EL (cell line): ENCODE data around the gene ITFG1.
"Not testable (repeated sequence)": the region's sequence is repeated elsewhere in the genome, so short reads cannot be mapped to it uniquely, and the experiment has no call there.

Source experiments
- DNase-seq: peaks from one replicate; pipeline ENCODE4 v3.0.0-alpha.2; 2016

Gene ITFG1

DNA sequence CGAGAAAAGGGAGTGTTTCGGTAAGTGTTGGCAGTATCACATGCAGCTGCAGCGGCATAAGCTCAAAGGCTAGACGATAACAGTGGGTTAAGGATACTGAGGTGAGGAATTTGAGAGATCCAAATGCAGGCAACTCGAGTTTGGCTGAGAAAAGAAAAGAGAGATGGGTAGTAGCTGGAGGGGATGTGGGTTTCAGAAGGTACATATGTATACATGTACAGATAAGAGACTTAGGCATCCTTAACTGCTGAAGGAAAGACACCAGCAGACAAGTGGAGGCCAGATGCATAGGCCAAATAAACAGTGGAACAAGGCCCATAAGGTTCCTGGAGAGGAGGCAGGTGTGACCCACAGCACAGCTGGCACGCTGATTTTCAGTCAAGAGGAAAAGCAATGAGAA, 230.6 kb downstream of the ITFG1 start:
- DNase-seq = no peak

DNA sequence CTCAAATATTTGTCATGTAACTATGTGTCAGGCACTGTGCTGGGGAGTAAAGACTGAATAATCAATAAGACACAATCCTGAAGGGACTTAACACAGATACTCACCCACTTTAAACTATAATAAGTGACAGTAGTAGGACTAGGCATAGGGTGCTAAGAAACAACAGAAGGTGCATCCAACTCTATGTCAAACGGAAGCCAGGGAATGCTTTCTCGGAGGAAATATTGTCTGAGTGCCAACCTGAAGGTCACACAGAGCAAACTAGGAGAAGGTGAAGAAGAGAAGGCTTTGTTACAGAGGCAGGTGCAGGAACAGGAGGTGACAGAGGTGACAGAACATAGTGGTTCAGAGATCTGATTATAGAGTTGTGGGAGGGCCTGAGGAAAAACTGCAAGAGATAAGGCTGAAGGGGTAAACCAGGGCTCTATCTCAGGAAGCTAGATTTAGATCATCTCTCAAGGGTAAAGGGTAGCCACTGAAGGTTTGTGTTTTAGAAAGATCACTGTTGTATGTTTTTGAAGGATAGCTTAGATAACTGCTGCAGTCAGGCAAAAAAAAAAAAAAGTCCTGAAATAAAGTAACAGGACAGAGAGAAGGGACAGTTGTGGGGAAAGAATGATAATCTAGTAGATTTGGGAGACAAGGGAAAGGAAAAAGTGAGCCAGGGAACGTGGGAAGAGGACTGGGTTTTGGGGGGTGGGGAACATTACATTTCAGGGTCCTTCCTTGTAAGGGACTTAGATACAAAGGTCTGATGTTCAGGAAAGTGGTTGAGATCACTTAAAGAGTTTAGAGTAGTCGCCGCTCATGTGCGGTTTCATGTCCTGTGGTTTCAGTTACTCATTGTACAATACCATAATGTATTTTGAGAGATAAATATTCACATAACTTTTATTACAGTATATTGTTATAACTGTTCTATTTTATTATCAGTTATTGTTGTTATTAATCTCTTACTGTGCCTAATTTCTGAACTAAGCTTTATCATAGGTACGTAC, 231.5 kb downstream of the ITFG1 start:
- DNase-seq = no peak

DNA sequence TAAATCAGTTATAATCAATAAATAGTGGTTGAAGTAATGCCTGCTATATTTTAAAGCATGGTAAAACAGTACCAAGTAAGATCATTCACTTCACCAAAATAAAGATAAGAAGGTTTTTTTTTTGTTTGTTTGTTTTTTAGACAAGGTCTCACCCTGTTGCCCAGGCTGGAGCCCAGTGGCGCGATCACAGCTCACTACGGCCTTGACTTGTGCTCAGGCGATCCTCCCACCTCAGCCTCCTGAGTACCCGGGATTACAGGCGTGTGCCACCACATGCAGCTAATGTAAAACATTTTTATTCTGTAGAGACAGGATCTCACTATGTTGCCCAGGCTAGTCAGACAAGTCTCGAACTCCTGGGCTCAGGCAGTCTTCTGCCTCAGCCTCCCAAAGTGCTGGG, 232.6 kb downstream of the ITFG1 start:
- DNase-seq = no peak

DNA sequence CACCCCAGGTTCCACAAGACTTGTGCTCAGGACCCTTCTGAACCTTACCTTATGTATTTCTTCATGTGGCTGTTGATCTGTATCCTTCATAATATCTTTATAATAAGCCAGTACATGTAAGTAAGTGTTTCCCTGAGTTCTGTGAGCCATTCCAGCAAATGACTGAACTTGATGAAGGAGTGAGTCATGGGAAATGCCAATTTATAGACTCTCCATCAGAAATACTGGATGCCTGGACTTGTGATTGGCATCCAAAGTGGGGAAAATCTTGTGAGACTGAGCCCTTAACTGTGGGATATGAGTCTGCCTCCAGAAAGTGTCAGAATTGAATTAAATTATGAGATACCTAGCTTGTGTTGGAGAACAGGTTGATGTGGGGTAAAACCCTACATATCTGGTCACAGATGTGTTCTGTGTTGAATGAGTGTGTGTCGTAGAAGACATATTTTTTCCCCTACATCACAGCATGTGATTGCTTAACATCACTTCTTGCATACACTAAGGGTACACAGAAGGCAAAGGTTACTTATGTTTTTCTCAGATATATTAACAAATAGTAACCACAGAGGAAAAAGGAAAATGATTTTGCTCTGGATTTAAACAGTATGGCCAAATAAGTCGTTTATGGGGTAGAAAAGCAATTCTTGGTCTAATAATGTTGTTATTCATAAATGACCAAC, 247.0 kb downstream of the ITFG1 start:
- peak; percentile 10 for DNase-seq

DNA sequence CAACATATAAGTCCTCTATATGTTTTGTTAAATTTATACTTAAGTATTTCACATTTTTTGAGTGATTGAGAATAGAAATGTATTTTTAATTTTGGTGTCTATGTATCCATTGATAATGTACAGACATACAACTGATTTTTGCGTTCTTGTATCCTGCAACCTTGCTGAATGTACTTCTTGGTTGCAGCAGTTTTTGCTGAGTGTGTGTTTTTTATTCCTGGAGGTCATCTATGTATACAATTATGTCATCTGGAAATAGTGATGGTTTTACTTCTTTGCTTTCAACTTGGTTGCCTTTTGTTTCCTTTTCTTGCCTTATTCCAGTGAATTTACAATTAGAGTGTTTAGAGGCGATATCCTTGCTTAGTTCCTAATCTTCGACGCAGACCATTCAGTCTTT, 249.6 kb downstream of the ITFG1 start:
- no peak for DNase-seq

DNA sequence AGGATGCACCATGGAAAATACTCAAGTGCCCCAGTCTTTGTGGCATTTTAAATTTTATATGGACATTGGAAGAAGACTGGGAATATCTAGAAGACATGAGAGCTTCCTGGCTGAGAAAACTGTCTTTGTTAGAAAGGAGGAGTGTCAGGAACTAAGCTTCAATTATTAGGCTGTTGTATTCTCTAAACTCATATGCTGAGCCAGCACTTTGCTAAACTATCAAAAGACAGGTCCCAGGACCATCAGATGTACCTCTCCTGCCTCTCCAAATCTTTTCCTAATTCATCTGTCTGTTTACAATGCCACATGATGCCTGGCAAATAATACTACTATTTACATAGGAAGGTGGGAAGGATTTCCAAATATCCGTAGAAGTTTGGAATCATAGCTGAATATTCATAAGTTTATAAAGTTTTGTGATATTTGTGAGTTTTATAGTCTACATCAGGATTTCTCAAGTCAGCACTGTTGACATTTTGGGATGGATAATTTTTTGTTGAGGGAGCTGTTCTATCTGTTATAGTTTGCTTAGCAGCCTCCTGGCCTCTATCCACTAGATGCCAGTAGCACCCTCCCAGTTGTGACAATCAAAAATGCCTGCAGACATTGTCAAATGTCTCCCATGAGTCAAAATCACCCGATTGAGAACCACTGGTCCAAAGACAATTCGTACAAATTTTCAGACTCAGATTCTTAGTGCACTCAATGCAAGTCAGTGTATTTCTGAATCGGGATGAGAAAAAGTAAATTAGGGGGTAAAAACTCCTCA, 255.9 kb downstream of the ITFG1 start:
- no peak for DNase-seq

DNA sequence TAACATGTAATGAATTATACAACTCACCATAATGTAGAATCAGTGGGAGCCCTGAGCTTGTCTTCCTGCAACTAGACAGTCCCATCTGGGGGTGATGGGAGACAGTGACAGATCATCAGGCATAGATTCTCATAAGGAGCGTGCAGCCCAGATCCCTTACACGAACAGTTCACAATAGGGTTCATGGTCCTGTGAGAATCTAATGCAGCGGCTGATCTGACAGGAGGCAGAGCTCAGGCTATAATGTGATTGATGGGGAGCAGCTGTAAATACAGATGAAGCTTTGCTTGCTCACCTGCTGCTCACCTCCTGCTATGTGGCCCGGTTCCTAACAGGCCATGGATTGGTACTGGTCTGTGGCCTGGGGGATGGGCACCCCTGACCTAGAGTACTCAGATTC, 257.4 kb downstream of the ITFG1 start:
- DNase-seq = not testable (repeated sequence)

DNA sequence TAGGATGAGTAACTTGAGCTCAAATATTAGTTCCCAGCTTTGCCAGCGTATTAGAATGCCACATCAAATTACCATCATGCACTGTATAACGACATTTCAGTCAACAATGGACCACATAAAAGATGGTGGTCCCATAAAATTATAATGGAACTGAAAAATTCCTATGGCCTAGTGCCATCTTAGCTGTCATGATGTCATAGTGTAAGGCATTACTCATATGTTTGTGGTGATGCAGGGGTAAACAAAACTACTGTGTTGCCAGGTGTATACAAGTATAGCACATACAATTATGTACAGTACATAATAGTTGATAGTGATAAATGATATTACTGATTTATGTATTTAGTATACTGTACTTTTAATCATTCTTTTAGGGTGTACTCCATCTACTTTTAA, 262.7 kb downstream of the ITFG1 start:
- DNase-seq = no peak

DNA sequence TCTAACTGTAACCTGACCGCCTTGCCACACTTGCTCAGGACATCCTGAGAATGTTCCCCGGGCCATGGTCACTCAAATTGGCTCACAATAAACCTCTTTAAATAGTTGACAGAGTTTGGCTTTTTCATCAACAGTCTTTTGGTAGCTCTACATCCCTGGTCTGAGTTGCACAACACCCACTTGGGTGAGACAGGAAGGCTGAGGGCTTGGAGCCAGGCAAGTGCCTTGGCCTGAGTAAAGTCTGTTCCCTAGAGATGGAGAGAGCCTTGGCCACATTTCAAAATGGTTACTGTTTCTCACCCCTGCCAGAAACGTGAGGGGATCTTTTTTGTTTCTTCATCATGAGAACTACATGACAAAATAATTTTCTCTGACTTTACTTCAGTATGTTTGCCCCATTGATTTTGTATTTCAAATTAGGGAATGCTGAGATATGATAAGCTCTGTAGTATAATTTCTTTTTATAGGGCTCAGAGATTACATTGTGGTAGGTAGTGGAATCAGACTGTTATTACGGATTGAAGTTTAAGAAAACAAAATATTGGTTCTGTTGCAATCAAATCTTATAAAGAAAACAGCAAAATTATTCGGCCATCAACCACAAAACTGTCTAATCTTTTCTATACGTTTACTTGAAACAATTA, 263.2 kb downstream of the ITFG1 start:
- DNase-seq = peak; percentile 12

DNA sequence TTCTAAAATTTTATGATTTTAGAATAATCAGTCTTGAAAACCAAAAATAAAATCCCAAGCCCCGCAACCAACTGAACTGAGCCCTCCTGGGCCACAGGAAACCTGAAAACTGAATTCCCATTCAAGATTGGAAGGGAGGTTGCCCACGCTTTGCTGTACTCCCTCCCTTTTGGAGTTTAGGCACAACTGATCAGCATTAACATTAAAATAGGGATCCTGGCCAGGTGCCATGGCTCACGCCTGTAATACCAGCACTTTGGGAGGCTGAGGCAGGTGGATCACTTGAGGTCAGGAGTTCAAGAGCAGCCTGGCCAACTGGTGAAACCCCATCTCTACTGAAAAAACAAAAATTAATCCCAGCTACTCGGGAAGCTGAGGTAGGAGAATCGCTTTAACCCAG, 264.4 kb downstream of the ITFG1 start:
- DNase-seq = no peak

DNA sequence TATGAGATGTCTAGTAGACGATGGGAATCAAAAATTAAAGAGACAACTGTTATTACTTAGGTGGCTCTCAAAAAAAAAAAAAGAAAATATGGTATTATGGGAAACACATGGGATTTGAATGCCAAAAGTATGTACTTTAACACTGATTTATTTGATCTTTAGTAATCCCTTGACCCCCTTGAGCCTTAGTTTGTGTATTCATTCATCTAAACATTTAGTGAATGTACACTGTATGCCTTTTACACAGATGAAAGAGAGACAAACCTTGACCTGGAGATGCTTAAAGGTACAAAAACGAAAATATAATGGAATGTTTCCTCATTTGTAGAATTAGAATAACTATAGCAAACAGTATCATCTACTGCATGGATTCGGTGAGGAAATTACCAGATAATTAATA, 278.5 kb downstream of the ITFG1 start:
- DNase-seq = no peak

DNA sequence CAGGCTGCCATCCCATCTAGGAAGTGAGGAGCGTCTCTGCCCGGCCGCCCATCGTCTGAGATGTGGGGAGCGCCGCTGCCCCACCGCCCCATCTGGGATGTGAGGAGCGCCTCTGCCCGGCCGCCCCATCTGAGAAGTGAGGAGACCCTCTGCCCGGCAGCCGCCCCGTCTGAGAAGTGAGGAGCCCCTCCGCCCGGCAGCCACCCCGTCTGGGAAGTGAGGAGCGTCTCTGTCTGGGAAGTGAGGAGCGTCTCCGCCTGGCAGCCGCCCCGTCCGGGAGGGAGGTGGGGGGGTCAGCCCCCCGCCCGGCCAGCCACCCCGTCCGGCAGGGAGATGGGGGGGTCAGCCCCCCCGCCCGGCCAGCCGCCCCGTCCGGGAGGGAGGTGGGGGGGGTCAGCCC, 279.8 kb downstream of the ITFG1 start:
- not testable (repeated sequence) for DNase-seq

DNA sequence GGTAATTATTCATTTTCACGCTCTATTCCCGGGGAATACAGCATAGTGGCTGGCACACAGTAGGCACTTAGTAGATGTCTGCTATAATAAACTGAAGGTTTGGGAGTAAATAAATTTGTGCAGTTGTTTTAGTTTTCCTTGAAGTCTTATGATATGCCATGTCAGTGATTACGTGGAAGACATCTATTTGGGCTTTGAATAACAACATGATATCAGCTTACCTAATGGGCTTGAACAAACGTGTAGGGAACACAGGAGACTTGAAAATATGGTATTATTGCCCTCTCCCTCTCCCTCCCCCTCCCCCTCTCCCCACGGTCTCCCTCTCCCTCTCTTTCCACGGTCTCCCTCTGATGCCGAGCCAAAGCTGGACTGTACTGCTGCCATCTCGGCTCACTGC, 280.8 kb downstream of the ITFG1 start:
- DNase-seq = no peak

DNA sequence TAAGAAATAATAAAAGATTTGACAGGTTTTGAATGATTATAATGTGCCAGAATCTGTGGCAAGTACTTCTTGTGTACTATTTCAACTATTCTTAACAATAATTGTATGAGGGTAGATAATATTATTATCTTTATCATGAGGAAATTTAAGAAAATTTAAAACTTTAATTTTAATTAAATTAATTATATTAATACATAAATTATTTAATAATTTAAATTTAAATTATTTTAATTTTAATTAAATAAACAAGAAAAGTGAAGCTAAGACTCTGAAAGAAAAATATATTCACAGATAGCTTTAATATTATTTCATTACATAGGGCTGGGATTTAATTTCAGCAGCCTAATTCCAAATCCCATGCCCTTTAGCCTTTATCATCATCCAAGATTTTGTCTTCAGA, 285.7 kb downstream of the ITFG1 start:
- no peak for DNase-seq

DNA sequence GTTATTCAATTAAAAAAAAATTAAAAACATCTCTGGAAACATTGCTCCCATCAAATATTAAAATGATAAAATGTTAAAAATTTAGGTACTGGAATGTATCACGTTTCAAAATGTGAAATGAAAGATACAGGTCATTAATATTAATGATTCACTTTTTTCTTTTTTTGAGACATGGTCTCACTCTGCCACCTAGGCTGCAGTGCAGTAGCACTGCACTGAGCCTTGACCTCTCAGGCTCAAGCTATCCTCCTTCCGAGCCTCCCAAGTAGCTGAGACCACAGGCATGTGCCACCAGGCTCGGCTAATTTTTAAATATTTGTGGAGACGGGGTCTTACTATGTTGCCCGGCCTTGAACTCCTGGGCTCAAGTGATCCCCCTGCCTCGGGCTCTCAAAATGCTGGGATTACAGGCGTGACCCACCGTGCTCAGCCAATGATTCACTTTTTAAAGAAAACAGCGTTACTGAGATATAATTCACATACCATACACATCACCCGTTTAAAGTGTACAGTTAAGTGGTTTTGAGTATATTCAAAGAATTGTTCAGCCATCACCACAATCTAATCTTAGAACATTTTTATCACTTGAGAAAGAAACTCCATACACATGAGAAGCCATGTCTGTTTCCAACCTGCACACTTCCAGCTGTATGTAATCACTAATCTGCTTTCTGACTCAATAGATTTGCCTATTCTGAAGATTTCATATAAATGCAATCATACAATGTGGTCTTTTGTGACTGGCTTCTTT, 298.0 kb downstream of the ITFG1 start:
- DNase-seq = no peak

DNA sequence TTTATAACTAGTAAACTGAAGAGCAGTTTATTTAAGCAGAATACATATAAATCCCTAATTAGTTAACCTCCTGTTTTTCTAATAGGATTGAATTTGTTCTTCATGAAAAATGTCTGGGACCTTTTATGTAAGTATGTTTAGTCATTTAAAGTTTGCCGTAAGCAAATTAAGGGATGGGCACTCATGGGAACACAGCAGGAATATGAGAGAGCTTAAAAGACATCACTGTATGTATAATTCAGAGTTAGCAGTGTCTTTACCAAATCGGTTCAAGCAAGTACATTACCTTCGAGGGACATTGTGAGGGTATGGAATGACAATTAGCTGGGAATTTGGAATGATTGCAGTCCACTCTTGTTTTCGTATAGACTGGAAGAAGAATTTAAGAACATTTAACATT, 299.4 kb downstream of the ITFG1 start:
- no peak for DNase-seq

DNA sequence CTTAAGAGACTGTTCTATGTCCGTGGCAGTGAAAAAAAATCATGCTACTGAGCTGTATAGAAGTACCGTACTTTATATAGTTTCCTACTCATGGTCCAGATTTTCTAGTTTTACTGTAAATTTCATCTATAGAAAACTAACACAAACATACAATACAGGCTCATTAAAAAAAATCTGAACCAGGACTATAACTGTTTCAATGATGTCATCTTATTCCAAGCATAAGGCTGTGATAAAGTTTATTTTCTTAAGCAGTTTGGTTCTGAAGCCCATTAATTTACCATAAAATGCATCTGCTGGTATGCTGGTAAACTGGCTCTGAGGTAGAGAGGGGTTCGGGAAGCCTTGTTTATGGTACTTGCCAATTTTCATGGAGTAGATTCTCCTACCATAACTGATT, 300.4 kb downstream of the ITFG1 start:
- DNase-seq = no peak

DNA sequence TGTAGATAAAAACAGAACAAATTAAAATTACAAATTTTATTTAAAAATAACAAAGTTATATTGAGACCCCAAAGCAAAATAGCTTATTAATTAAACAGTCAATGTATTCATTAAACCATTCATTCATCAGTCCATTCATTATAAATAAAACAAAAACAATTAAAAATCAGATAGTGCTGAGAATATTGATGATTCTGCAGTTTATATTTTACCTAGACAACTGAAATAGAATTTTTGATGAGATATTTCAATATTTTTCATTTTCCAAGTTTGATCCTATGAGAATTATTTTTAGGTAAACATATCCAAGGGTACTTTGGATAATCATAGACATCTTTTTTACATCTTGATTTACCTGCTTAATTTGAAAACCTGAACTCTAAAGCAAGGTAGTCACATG, 301.9 kb downstream of the ITFG1 start:
- no peak for DNase-seq

DNA sequence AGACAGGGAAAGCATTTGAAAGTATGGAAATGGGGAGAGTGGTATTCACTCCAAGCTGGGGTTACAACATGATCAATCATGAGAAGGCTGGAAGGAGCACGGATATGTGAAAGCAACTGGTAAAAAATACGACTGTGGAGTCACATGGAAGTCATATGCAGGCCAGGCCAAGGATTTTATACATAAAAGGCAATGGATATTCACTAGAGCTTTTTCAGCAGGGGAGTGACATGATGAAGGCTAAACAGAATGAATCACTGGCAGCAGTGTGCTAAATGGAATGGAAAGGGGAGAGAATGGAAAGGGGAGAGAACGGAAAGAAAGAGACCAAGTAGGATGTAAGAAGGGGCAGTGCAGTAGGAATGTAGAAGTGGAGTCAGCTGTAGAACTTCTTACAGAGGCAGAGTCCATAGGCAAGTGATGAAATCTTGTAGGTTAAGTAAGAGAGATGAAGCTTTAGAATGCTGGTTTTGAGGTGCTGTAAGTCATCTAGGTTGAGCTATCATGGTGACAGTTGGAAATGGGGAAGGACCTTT, 304.1 kb downstream of the ITFG1 start:
- DNase-seq = no peak

DNA sequence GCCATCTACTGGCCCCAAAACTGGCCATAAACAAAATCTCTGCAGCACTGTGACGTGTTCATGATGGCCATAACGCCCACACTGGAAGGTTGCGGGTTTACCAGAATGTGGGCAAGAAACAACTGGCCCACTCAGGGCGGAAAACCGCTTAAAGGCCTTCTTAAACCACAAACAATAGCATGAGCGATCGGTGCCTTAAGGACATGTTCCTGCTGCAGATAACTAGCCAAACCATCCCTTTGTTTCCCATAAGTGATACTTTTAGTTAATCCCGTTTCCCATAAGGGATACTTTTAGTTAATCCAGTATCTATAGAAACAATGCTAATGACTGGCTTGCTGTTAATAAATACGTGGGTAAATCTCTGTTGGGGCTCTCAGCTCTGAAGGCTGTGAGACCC, 308.4 kb downstream of the ITFG1 start:
- not testable (repeated sequence) for DNase-seq

DNA sequence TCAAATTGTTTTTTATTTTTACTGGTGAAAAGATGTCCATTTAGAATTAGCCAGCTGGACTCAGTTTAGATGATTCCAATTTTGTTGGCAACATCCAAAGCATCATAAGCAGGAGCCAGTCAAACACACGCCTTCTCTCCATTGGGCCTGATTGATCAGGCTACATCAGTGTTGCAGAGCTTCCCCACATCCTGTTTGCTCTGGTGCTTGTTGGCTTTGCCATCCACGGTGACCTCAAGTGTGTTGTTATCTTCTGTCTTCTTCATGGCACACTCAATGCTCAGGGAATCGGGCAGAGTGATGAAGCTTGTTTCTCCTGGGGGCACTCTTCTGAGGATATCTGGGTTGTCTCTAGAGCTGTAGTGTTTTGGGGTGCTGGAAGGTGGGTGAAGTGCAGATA, 310.8 kb downstream of the ITFG1 start:
- no peak for DNase-seq

DNA sequence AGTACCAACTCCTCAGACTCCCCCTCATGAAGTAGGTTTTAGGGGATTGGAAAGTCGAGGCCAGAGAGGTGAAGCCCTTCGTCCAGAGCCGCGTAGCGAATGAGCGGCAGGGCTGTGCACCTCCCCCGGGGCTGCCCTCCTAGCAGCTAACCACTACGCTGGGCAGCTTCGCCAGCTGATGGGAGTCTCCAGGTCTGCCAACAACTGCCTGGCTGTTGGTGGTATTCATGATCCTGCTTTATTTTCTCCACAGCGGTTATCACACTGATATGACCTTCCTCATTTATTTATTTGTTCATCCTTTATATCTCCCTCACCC, 316.3 kb downstream of the ITFG1 start:
- DNase-seq = no peak
